CD14-positive monocyte (primary cell): ENCODE measurements around the gene ITGA11. TPM values are rescaled to one million over a fixed set of nuclear protein-coding genes. Genes with fewer than 3 reads are reported as not detected.

ENCODE experiments used
- DNase-seq, 3 donors: peaks; one replicate each; pipeline ENCODE4 v3.0.0-alpha.2; 2011 to 2022
- H2AFZ ChIP-seq: 2 replicates; pipeline ENCODE4 v1.6.0; 2012; ENCODE audit warnings: mild to moderate bottlenecking, low read depth, low read length, inconsistent platforms; ENCODE audit not compliant: insufficient read depth, poor library complexity, severe bottlenecking
- H3K27ac ChIP-seq, 2 donors: 1 replicate in 1 of 2; 2 replicates in 1 of 2; pipeline ENCODE4 v1.5.1; 2012 to 2013; ENCODE audit warnings: low read length in 2 of 2, control low read depth in 1 of 2, inconsistent platforms in 1 of 2, low read depth in 1 of 2, mild to moderate bottlenecking in 1 of 2
- H3K27me3 ChIP-seq, 2 donors: one replicate each; pipeline versions ENCODE4 v1.6.0 to v1.6.1; 2011 to 2013; ENCODE audit warnings: low read length in 2 of 2; ENCODE audit not compliant: control insufficient read depth in 2 of 2, insufficient read depth in 2 of 2
- H3K36me3 ChIP-seq, 2 donors: replicated peaks in 1 of 2; 1 replicate in 1 of 2; 2 replicates in 1 of 2; pipeline versions ENCODE4 v1.5.1 to v1.6.1; 2012 to 2013; ENCODE audit warnings: low read length in 2 of 2, control low read depth in 1 of 2, inconsistent platforms in 1 of 2, mild to moderate bottlenecking in 1 of 2; ENCODE audit not compliant: insufficient read depth in 2 of 2, control insufficient read depth in 1 of 2
- H3K4me1 ChIP-seq, 2 donors: 1 replicate in 1 of 2; 2 replicates in 1 of 2; pipeline versions ENCODE4 v1.5.1 to v1.6.1; 2012 to 2013; ENCODE audit warnings: low read length in 2 of 2, control low read depth in 1 of 2, inconsistent platforms in 1 of 2, mild to moderate bottlenecking in 1 of 2, moderate library complexity in 1 of 2; ENCODE audit not compliant: insufficient read depth in 2 of 2, control insufficient read depth in 1 of 2
- H3K4me2 ChIP-seq: replicated peaks from 2 replicates; pipeline ENCODE3; 2012; ENCODE audit warnings: low read length, moderate library complexity, mild to moderate bottlenecking; ENCODE audit not compliant: poor library complexity, severe bottlenecking; ENCODE audit errors: extremely low read depth
- H3K4me3 ChIP-seq, 3 experiments: fragments of 200-600 bp in 1 of 3; sonication (generic) in 1 of 3; replicated peaks in 1 of 3; 1 replicate in 2 of 3; 2 replicates in 1 of 3; pipeline ENCODE4 v1.5.1; 2011 to 2013; ENCODE audit warnings: low read length in 3 of 3, mild to moderate bottlenecking in 3 of 3, control low read depth in 2 of 3, low read depth in 2 of 3, inconsistent platforms in 1 of 3, moderate library complexity in 1 of 3
- H3K79me2 ChIP-seq: 2 replicates; pipeline ENCODE4 v1.6.0; 2012; ENCODE audit warnings: mild to moderate bottlenecking, control low read depth, inconsistent platforms, low read length, moderate library complexity; ENCODE audit not compliant: insufficient read depth
- H3K9ac ChIP-seq: 2 replicates; pipeline ENCODE4 v1.6.0; 2017; ENCODE audit warnings: low read length, mild to moderate bottlenecking; ENCODE audit not compliant: insufficient read depth, poor library complexity, severe bottlenecking
- H3K9me3 ChIP-seq, 2 donors: replicated peaks in 1 of 2; 1 replicate in 1 of 2; 2 replicates in 1 of 2; pipeline versions ENCODE4 v1.5.1 to v1.6.1; 2012 to 2013; ENCODE audit warnings: low read length in 2 of 2, control low read depth in 1 of 2; ENCODE audit not compliant: control insufficient read depth in 1 of 2, insufficient read depth in 1 of 2
- H4K20me1 ChIP-seq: 2 replicates; pipeline ENCODE4 v1.6.0; 2012; ENCODE audit warnings: mild to moderate bottlenecking, low read length, control low read depth, moderate library complexity; ENCODE audit not compliant: insufficient read depth
- H3K27ac Mint-ChIP-seq, 7 donors: one replicate each; pipeline ENCODE4 v1.8.0; 2020; ENCODE audit warnings: mild to moderate bottlenecking in 7 of 7, mixed read lengths in 7 of 7, moderate library complexity in 6 of 7, inconsistent platforms in 2 of 7
- H3K27me3 Mint-ChIP-seq, 3 donors: one replicate each; pipeline ENCODE4 v1.8.0; 2021 to 2022; ENCODE audit warnings: low read depth in 3 of 3, mild to moderate bottlenecking in 3 of 3, mixed read lengths in 3 of 3, moderate library complexity in 3 of 3, inconsistent platforms in 1 of 3
- H3K36me3 Mint-ChIP-seq, 2 donors: one replicate each; pipeline ENCODE4 v1.8.0; 2020; ENCODE audit warnings: mixed read lengths in 2 of 2, inconsistent platforms in 1 of 2, mild to moderate bottlenecking in 1 of 2
- H3K4me1 Mint-ChIP-seq: one replicate; pipeline ENCODE4 v1.8.0; 2020; ENCODE audit warnings: mild to moderate bottlenecking, mixed read lengths
- H3K4me3 Mint-ChIP-seq, 2 donors: one replicate each; pipeline ENCODE4 v1.8.0; 2020; ENCODE audit warnings: mild to moderate bottlenecking in 2 of 2, mixed read lengths in 2 of 2, moderate library complexity in 1 of 2
- H3K9me3 Mint-ChIP-seq, 7 donors: one replicate each; pipeline ENCODE4 v1.8.0; 2020 to 2022; ENCODE audit warnings: mixed read lengths in 7 of 7, mild to moderate bottlenecking in 6 of 7, moderate library complexity in 6 of 7, inconsistent platforms in 2 of 7
- CTCF ChIP-seq: fragments of 200-600 bp; IDR thresholded peaks from one replicate; pipeline ENCODE4 v1.8.0; 2022; ENCODE audit warnings: antibody characterized with exemption, mild to moderate bottlenecking
- WGBS: methylation state at CpG from one replicate; pipeline ENCODE4 v1.1.5; 2013; ENCODE audit warnings: missing lambda C conversion rate; ENCODE audit not compliant: insufficient coverage; 5-methylcytosine and 5-hydroxymethylcytosine counted together
- intact Hi-C, 2 donors: fragments of 100-400 bp; cut with micrococcal nuclease; formaldehyde crosslinking; loops; one replicate each; pipeline versions ENCODE4 v1.15.0 to v1.15.1; 2023
- polyA plus RNA-seq, 3 donors: library from polyadenylated mRNA; depleted of rRNA in 1 of 3; unstranded in 2 of 3; stranded (reverse) in 1 of 3; fragments of 300-500 nt in 2 of 3; fragments of >200 nt in 1 of 3; fragmentation: Illumina TruSeq in 2 of 3; gene quantifications; 1 replicate in 2 of 3; 2 replicates in 1 of 3; pipeline ENCODE4 v1.2.3, GENCODE V29; 2012 to 2021

The ITGA11 gene
- polyA plus RNA-seq, 3 donors: under 0.01 to 0.01 TPM; not detected in 1

DNA sequence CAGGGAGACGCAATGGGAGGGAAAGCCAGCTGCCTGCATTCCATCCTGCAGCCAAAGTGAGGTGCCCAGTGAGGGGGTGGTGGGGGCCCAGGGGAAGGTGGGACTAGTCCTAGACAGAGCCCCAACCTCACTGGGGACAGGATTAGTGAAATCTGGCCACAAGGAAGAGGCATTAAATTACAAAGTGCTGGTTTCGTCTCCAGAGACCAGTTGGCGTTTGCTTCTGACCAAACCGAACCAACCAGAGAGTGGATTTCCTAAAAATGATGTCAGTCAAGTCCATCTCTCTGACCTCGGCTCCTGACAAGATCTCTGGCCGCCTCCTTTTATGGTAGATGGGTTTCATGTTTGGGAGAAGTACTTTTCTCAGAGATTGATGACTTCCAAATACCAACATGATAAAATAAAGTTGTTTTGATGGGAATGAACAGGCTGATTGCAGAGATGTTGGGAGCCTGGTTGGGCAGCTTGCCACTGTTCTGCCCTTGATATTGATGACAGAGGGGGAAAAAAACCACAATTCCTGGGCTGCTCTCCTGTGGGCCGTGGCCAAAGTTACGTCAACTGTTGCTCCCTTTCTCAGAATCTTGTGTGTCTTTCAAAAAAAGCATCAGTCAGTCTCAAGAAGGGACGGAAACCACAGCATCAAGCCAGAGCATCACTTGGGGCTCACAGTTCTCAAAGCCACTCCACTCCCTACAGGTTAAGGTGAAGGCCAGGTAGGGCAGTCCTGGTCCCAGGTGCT, 24.6 kb downstream of the ITGA11 start:
- no peaks in the 10 kb centered on the region for H3K9me3 ChIP-seq
- no peaks in the 10 kb centered on the region for H3K79me2 ChIP-seq
- H2AFZ ChIP-seq: no peak overlapping the region
- H3K4me3 Mint-ChIP-seq: no peak overlapping the region
- no peak for TF ChIP-seq CTCF
- no peak overlapping the region for H3K4me2 ChIP-seq
- no peak overlapping the region for H3K4me3 ChIP-seq
- H4K20me1 ChIP-seq: no peaks in the 10 kb centered on the region
- peaks cover 0 to 4% (median 0%) of the 10 kb centered on the region in 7 donors for H3K9me3 Mint-ChIP-seq
- no peaks in the 10 kb centered on the region for H3K36me3 ChIP-seq
- H3K27me3 ChIP-seq: no peaks in the 10 kb centered on the region
- peaks cover 0 to 6% (median 2%) of the 10 kb centered on the region in 3 donors for H3K27me3 Mint-ChIP-seq
- H3K9ac ChIP-seq: no peak overlapping the region
- no peak overlapping the region for H3K27ac Mint-ChIP-seq
- 88% methylated on average over 7 of the region's 9 CpGs for WGBS
- H3K27ac ChIP-seq: no peak overlapping the region
- no peaks in the 10 kb centered on the region for H3K36me3 Mint-ChIP-seq
- DNase-seq: no peak
- no peaks in the 10 kb centered on the region for H3K4me1 ChIP-seq
- no peaks in the 10 kb centered on the region for H3K4me1 Mint-ChIP-seq
- intact Hi-C loops: no loop called here

DNA sequence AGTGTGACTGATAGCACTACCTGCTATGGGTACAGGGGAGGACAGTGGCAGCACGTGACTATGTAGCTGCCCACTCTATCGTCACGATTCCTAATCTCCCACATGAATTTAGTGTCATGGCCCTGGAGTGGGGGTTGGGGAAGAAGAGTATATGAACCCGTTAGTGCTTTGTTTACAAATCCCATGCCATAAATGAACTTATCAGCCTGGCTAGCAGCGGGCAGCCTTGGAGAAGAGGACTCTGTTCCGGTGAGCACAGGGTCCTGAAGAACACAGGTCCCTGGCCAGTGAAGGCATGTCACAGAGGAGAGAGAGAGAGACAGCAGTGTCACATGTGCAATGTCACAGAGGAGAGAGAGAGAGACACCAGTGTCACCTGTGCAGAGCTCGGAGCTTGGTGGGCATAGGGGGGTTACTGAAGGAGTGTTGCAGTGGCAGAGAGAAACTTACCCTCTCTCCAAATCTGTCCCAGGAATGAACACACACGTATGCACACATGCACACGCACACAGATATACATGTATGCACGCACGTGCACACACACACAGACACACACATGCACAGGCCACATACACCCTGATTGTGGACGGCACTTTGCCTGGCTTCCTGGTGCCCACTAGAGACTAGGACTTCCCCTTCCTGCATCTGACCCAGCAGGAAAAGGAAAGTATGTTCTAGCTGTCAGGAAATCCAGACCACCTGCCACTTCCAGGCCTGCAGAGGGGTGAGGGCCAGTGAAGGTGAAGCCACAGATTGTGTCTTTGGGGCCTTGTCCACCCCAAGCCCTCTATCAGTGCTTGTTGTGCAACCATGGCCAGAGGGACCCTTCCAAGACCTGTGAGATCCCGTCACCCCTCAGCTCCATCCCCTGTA, 26.3 kb downstream of the ITGA11 start:
- Histone ChIP-seq H4K20me1 (no peaks in the 10 kb centered on the region), H3K4me3 (no peak overlapping the region), H3K36me3 (no peaks in the 10 kb centered on the region), H3K79me2 (no peaks in the 10 kb centered on the region), H3K9ac (no peak overlapping the region), H3K4me1 (no peaks in the 10 kb centered on the region), H3K9me3 (no peaks in the 10 kb centered on the region), H2AFZ (no peak overlapping the region), H3K27me3 (no peaks in the 10 kb centered on the region), H3K4me2 (no peak overlapping the region), H3K27ac (no peak overlapping the region)
- DNase-seq: no peak
- Mint-ChIP-seq H3K4me3 (no peak overlapping the region), H3K27ac (no peak overlapping the region), H3K4me1 (no peaks in the 10 kb centered on the region), H3K36me3 (no peaks in the 10 kb centered on the region), H3K27me3 (peaks cover 0 to 10% (median 7%) of the 10 kb centered on the region in 3 donors), H3K9me3 (peaks cover 0 to 4% (median 0%) of the 10 kb centered on the region in 7 donors)
- 84% methylated on average over 8 of the region's 13 CpGs for WGBS
- no peak for TF ChIP-seq CTCF
- intact Hi-C loops: no loop called here
